SKM-1 (cell line): ENCODE measurements around the gene NEUROG1.
"Not testable (repeated sequence)": the region's sequence is repeated elsewhere in the genome, so short reads cannot be mapped to it uniquely, and the experiment has no call there.

Experiments used
- DNase-seq: peaks from one replicate; lab custom pipeline; 2025; ENCODE audit not compliant: unreplicated experiment; lab: John Stamatoyannopoulos, UW

NEUROG1 gene

DNA sequence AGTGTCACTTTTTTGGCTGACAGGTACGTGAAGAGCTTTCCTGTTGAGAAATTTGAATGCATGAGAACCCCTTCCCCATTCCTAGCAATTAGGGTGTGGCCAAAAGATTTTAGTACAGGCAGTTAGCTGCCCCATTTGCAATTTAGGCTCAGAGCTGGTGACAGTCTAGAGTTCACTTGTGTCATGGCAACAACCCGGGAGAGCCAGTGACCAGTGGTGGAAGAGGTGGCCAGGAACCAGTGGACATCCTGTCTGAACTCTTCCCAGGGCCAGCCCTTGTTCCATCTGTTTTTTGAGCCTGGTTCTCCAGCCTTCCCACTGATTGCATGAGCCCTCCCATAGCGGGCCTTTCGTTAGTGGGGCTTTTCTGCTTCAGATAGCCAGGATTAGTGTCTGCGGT is 2.5 kb upstream of the NEUROG1 start:
- DNase-seq: no peak

DNA sequence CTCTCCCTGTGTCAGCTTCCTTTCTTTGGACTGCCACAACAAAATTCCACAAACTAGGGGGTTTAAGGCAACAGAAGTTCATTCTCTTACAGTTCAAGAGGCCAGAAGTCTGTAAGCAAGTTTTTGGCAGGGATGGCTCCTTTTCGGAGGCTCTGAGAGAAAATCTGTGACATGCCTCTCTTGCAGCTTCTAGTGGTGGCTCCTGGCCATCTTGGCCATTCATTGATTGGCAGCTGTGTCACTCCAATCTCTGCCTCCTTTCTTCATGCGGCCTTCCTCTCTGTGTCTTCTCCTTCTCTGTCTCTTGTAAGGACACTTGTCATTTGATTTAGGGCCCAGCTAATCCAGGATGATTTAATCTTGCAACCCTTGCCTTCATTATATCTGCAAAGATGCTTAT is 2.0 kb upstream of the NEUROG1 start:
- DNase-seq: no peak

DNA sequence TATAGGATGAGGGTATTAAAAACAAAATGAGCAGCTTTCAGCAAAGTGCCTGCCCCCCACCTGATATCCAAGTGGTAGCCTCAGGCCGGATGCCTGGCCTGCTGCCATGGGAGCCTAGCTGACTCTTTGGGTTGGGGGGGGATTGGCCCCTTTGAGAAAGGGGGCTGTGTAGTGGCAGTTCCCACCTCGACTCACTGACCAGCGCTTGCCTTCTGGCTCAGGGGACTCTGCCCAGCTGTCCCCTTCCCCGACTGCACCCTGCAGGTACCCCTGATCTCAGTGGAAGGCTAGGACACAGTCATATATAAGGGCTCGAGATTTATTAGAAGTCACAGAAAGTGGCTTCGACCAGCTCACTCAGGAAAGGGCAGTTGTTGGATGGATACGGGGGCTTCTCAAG is 1.5 kb upstream of the NEUROG1 start:
- DNase-seq: no peak

DNA sequence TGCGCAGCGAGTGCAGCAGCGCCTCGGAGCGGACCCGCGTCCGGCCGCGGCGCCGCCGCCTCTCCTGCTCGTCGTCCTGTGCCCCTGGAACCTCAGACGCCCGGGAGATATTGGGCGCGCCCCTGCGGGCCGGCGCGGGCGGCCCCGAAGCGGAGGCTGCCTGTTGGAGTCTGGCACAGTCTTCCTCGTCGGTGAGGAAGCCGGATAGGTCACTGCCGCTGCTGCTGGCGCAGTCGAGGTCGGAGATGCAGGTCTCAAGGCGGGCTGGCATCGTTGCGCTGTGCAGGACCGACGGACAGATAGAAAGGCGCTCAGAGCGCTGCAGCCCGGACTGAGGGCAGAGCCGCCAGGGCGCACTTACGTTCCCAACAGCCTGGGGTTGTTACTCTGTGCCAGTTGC is 344 bp downstream of the NEUROG1 start:
- DNase-seq: no peak

DNA sequence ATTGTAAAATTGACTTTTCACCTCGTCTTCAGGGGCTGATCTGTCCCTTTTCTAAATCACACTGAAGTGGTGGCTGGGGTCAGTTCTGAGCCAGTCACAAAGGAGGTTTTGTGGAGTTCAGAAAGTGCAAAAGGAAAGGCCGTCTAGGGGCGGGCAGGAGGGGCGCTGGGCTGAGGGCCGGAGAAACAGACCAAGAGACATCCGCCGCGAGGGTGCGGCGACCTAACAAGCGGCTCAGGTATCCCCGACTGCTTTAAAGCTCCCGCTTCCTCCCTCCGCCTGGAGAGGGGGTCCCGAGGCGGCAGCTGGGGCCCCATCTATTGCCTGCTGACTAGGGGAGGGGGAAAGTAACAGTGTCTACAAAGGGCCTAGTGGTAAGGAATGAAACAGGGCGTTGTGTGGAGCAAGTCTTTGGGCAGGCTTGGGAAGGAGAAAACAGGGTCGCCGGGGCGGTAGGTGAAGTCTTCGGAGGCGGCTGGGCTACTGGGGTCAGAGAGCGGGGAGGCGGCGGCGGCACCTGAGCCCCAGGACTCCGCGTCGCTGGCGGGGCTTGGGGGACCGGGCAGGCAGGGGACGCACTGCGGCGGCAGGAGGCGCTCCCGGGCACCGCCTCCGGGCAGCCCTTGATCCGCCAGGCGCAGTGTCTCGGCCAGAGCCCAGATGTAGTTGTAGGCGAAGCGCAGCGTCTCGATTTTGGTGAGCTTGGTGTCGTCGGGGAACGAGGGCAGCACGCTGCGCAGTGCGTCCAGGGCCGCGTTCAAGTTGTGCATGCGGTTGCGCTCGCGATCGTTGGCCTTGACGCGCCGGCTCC is 950 bp downstream of the NEUROG1 start:
- no peak for DNase-seq

DNA sequence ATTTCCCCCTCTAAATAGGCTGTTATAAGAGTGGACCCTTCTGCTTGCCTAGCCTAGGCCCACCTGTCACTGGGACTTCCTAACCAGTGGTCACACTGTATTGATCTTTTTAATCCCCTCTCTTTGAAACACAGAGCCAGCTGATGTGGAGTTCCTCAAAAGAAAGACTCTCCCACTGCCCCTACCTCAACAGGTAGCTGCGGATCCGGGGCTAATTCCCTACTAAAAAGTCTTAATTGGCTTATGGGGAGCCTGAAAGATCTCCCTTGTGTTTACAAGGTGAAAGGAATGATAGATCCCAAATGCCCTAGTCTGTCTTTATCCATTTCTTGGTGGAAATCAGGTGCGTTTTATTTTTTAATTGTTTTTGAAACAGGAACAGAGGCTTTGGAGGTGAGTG is 2.0 kb downstream of the NEUROG1 start:
- no peak for DNase-seq

DNA sequence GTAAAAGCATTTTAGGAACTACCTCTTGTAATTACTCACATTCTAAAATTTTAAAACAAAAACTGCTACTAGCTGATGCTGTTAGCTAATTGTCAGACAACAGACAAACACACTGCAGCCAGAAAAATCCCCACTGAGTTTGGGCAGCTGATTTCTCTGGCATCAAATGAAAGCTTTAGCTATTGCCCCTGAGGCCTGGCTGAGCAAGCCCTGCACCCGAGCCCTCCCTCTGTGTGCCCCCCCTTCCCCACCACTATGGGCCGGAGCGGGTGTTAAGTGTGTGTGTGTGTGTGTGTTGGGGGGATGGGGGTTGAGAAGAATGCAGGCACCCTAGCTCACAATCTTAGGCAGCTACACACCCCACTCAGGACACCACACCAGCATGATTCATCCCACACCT is 2.4 kb downstream of the NEUROG1 start:
- DNase-seq: no peak

DNA sequence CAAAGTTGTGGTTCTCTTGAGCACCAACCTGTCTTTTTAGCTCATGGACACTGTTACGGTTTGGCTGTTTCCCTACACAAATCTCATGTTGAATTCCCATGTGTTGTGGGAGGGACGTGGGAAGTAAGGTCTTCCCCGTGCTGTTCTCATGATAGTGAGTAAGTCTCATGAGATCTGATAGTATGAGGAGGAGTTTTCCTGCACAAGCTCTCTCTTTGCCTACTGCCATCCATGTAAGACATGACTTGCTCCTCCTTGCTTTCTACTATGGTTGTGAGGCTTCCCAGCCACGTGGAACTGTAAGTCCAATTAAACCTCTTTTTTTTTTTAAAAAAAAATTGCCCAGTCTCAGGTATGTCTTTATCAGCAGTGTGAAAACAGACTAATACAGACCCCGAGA is 6.2 kb downstream of the NEUROG1 start:
- not testable (repeated sequence) for DNase-seq

DNA sequence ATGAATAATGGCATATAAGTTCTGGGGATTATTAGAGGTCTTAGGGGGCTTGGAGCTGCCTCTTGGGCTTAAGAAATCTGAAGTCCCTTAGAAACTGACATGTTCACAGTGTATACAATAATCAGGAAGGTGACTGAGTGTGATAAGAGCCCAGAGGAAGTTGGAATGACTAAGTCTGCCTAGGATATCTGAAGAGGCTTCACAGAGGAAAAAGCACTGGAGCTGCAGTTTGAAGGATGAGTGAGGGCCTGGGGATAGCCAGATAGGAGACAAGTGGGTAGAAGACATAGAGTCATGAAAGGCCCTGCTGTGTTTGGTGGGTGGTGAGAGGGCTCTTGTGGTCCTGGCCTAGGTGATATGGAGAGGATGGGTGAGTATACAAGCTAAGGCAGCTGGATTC is 8.8 kb downstream of the NEUROG1 start:
- DNase-seq: no peak

DNA sequence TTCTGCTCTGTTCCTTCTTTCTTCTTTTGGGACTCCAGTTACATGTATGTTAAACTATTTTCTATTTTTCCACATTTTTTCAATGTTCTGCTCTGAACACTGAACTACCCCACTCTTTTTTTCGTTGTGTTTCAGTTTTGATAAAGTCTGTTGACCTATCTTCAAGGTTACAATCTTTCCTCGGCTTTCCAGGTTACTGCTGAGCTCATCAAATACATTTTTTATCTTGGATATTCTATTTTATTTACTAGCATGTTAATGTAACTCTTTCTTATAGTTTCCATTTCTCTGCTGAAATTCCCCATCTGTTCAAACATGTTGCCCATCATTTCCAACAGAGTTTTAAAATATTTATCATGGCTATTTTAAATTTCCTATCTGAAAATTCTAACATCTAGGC is 13.8 kb downstream of the NEUROG1 start:
- DNase-seq: no peak

DNA sequence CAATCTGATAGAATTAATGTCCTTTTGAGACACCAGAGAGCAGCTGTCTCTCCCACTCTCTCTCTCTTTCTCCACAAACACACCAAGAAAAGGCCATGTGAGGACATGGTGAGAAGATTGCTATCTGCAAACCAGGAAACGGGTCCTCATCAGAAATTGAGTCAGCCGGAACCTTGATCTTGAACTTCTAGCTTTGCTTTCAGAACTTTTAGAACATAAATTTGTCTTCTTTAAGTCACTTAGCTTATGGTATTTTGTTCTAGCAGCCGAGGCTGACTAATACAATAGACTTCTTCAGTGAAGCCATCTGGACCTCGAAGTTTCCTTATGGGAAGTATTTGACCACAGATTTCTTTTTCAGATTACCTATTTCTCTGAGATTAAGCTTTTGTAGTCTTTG is 18.1 kb downstream of the NEUROG1 start:
- DNase-seq: no peak

DNA sequence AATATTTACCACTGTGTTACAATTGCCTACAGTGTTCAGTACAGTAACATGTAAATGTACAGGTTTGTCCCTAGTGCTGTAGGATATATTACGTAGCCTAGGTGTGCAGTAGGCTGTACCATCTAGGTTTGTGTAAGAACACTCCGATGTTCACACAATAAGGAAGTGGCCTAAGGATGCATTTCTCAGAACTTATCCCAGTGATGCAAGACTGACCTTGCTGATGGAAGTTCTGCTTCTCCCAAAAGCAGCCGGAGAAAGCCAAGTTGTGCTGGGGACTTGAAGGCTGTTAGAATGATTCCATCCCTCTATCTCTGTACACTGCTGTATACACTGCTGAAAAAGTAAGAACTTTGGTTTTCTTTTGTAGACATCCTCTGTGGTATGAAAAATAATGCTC is 21.6 kb downstream of the NEUROG1 start:
- no peak for DNase-seq

DNA sequence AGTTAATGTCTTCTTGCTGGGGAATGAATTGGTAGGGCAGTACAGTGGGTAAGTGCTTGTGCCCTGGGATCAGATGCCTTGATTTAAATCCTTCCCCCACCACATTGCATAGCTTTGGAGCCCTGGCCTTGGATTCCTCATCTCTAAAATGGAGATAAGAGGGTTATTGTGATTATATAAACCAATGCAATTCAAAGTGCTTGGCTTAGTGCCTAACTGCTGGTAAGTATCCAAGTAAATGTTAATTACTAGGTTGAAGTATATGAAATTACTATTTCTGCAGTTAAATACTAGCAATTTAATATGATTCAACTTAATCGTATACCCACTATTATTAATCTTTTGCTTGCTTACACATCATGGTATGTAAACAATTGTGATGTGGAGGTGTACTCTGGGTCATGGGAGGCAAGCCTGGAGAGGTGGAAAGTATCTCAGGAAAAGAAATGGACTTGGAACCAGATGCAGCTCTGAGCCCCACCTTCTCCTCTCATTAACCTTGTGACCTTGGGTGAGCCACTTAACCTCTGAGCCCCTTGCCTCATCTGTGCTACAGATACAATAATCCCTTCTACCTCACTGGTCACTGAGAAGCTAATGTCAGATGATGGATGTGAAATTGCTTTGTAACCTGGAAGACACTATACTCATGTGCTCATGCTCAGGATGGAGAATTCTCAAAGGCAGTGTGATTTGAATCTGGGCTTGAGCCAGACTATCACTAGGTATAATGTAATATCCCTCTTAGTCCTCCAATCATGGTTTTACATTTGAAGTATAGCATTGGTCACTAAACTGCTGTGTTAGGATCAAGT is 23.8 kb downstream of the NEUROG1 start:
- no peak for DNase-seq

DNA sequence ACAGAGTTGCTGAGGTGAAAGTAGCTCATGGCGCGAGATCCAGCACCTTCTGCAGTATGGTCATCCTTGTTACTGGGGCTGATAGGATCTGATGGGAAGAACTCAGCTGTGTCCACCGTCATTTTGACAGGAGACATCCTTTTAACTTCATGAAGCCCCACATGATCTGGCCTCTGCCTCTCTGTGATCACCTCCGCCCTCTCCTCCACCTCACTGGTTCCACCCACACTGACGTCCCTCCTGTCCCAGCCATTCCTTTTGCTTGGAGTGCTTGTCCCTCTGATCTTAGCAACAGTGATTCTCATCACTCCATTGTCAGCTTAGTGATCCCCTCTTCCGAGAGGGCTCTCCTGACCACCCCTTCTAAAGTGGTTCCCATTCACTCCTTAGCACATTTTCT is 25.8 kb downstream of the NEUROG1 start:
- no peak for DNase-seq

DNA sequence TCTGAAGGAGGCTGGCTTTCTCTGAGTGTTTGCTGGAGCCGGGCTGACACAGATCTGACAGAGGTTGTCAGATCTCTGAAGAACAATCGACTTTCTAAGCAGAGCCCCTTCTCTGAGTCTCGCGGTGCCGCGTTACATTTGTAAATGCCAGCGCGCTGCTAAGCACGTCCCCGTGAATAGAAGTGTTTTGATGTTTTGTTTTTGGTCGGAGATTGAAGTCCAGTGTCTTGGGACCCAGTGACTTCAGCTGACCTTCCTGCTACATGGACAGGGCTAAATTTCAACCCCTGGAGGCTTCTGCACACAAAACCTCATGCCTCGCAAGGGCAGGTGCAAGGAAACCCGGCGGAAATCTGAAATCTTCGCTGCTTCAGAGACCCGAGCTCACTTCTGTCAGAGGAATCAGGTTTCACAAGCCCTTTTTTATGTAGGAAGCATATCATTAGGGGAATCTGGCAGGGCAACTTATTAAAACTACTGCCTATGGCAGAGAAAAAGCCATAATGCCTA is 27.2 kb downstream of the NEUROG1 start:
- no peak for DNase-seq

DNA sequence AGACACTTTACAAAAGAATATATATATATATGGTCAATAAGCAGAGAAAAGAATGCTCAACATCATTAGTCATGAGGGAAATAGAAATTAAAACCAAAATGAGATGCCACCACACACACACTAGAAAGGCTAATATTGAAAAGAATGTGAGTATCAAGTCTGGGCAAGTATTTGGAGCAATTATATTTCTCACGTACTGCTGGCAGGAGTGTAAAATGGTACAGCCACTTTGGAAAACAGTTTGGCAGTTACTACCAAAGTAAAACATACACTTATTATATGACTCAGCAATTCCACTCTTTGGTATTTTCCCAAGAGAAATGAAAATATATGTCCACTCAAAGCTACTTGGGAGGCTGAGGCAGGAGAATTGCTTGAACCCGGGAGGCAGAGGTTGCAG is 29.8 kb downstream of the NEUROG1 start:
- DNase-seq: no peak

DNA sequence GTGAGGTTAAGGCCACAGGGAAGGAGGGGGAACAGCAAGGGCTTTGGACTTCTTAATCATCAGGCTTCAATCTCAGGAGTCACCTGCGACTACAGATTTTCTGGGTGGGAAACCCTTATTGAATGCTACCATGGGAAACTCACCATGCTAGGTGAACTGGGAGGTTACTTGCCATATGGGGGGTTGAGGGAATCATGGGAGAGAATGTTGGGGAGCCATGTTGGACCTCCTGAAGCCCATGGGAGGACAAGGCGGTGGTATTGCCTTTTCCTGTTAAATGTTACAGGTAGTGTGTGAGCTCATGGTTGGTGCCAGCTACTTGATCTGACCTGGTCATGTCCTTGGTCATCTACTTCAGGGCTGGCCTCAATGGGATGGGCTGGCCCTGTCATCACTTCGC is 31.4 kb downstream of the NEUROG1 start:
- no peak for DNase-seq

DNA sequence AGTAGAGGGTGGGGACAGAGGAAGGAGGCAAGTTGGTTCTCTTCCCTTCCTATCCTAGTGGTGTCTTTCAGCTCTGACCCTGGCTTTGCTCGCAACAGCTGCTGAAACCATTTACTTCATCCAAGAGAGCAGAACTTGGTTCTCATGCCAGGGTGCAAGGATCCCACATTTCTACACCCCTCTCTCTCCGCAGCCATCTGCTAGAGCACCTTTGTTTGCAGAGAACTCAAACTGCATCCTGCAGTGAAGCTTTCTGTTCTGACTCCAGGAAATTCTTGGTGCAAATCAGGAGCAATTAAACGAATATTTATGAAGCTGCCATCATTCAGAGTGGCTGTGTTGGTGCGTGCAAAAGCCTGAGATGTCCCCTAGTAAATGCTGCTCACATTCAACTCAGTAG is 31.9 kb downstream of the NEUROG1 start:
- DNase-seq: no peak

DNA sequence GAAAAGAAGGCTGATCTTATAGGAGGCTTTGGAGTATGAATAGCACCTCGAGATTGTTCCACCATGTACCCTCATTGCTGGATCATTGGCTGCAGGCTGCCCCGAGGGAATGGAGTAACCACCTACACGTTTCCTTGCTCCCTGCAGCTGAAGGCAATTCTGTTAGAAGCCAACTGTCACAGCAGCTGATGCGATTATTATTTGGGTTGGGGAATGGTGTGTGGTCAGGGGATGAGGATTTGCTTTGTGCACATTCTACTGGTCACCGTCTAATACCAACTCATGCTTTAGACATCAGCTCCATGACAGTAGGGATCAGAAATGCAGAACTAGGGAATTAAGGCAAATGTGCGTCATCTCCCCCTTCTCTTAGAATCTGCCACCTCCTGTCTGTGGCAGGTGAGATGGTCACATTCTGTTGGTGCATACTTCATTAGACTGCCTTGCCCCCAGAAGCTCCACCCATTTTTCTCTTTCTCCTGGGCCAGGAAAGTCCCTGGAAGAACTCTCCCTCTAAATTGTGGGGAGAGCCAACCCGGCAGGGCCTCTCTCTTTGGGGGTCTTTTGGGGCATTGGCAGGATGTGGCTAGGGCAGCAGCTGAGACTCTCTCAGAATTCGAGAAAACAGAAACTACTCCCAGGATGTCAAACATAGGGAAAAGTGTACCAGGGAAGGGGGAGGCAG is 32.8 kb downstream of the NEUROG1 start:
- no peak for DNase-seq

DNA sequence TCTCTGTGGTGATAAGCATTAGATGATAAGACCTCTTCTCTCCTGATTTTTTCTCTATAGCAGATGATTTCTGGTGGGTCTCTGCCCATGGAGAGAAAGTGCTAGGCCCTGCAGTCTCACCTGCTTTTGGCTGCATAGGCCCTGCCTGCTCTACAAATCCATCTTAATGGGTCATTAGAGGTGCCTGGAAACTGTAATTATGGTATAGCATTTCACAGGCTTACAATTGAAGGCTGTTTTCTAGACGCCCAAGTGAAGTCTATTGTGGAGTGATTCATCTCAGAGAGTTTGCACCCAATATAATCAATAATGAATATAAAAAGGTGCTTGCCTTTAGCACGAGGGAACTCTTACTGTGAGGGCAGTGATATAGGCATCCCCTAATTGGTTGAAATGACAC is 33.8 kb downstream of the NEUROG1 start:
- DNase-seq: no peak

DNA sequence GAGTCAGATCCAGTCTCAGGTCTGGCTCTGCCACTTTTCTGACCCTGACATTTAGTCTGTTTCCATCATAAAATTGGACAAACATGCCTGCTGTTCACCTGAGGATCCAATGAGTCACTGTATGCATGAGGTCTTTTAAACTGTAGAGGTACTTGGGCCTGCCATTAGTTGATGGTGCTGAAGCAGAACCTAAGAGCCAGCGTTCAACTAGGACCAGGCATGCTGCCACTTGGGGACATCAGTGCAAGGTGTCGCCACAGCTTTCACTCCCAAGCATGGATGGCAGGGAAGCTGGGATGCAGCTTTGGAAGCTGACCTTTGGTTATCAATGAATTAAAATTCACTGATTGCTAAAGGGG is 37.1 kb downstream of the NEUROG1 start:
- no peak for DNase-seq
